GM12878 (cell line): ENCODE results near the gene EMILIN3. TPM values are rescaled to one million over a fixed set of nuclear protein-coding genes. Genes with fewer than 3 reads are reported as not detected.

Experiments used
- ATAC-seq: fragments of 200-7000 bp; cut with Tn5 transposase; 3 replicates; pipeline ENCODE4 v1.9.1; 2020; ENCODE audit warnings: mild to moderate bottlenecking, moderate library complexity
- BruUV-seq: library from RNA; stranded (reverse); fragments of 400-500 nt; replicated peaks from 2 replicates; lab custom pipeline; 2021; lab: Mats Ljungman, UMichigan
- CTCF ChIA-PET: fragments of 300-600 bp; sonication (Branson Sonifier 250); formaldehyde crosslinking; extraction: SDS; loops from one replicate; lab custom pipeline; 2021; ENCODE audit warnings: inconsistent platforms; lab: Yijun Ruan, JAX
- POLR2A ChIA-PET: fragments of 350-600 bp; formaldehyde crosslinking; extraction: SDS; loops from one replicate; lab custom pipeline; 2021; ENCODE audit warnings: inconsistent platforms; lab: Charles Lee
- RAD21 ChIA-PET: fragments of 300-600 bp; sonication (Branson Sonifier 250); formaldehyde crosslinking; loops from one replicate; lab custom pipeline; 2023; ENCODE audit warnings: antibody characterized with exemption; ENCODE audit not compliant: unreplicated experiment; lab: Charles Lee
- SMC1A ChIA-PET: fragments of 300-600 bp; sonication (Branson Sonifier 250); formaldehyde crosslinking; loops from one replicate; lab custom pipeline; 2023; ENCODE audit not compliant: unreplicated experiment, uncharacterized antibody; lab: Charles Lee
- DNase-seq: peaks from one replicate; pipeline ENCODE4 v3.0.0-alpha.2; 2011; ENCODE audit warnings: low read depth, low spot score
- FAIRE-seq: peaks from 3 replicates; lab custom pipeline; 2011; peaks lifted over from hg19 to GRCh38; lab: Jason Lieb, UNC
- H2AFZ ChIP-seq: 2 replicates; pipeline ENCODE4 v1.6.0; 2011; ENCODE audit warnings: low read depth, low read length, control low read depth; ENCODE audit not compliant: control insufficient read depth
- H3K27ac ChIP-seq: 2 replicates; pipeline ENCODE4 v1.5.1; 2011; ENCODE audit warnings: control low read depth; ENCODE audit not compliant: control insufficient read depth, insufficient read depth
- H3K27me3 ChIP-seq, 2 experiments: replicated peaks in 1 of 2; 2 replicates each; pipeline versions ENCODE4 v1.6.0 to v1.6.1; 2011; ENCODE audit warnings: low read length in 1 of 2; ENCODE audit not compliant: control insufficient read depth in 2 of 2, insufficient read depth in 2 of 2
- H3K36me3 ChIP-seq, 2 experiments: 2 replicates each; pipeline ENCODE4 v1.5.1; 2011; ENCODE audit warnings: low read length in 1 of 2; ENCODE audit not compliant: control insufficient read depth in 2 of 2, insufficient read depth in 2 of 2
- H3K4me1 ChIP-seq: 2 replicates; pipeline ENCODE4 v1.6.1; 2011; ENCODE audit warnings: mild to moderate bottlenecking, low read length, moderate library complexity, mixed read lengths; ENCODE audit not compliant: control insufficient read depth, insufficient read depth
- H3K4me2 ChIP-seq: 2 replicates; pipeline ENCODE4 v1.6.0; 2011; ENCODE audit warnings: control low read depth; ENCODE audit not compliant: control insufficient read depth, insufficient read depth
- H3K4me3 ChIP-seq: fragments of 200-600 bp; sonication (generic); 2 replicates; pipeline ENCODE4 v1.5.1; 2016
- H3K79me2 ChIP-seq: 2 replicates; pipeline ENCODE4 v1.6.0; 2011; ENCODE audit warnings: low read length; ENCODE audit not compliant: control insufficient read depth, insufficient read depth
- H3K9ac ChIP-seq: 2 replicates; pipeline ENCODE4 v1.8.0; 2011; ENCODE audit warnings: low read length, control low read depth, mixed read lengths; ENCODE audit not compliant: control insufficient read depth, insufficient read depth
- H3K9me3 ChIP-seq: replicated peaks from 3 replicates; pipeline ENCODE4 v1.5.1; 2011; ENCODE audit warnings: mild to moderate bottlenecking, low read length; ENCODE audit not compliant: control insufficient read depth, insufficient read depth
- H4K20me1 ChIP-seq: 2 replicates; pipeline ENCODE4 v1.6.0; 2011; ENCODE audit not compliant: control insufficient read depth, insufficient read depth
- FOXK2 ChIP-seq: fragments of 450-650 bp; IDR thresholded peaks from 2 replicates; pipeline ENCODE4 v1.6.1; 2017; ENCODE audit warnings: mild to moderate bottlenecking, moderate library complexity
- JUND ChIP-seq: IDR thresholded peaks from 2 replicates; pipeline ENCODE4 v1.6.1; 2012; ENCODE audit warnings: low read depth, mild to moderate bottlenecking, low read length, improper control_type of control experiment, moderate library complexity
- MTA3 ChIP-seq: IDR thresholded peaks from 2 replicates; pipeline ENCODE4 v1.6.1; 2012; ENCODE audit warnings: low read length, inconsistent platforms, borderline replicate concordance
- NFIC ChIP-seq: IDR thresholded peaks from 2 replicates; pipeline ENCODE4 v1.6.1; 2012; ENCODE audit warnings: low read depth, mild to moderate bottlenecking, inconsistent platforms, low read length, moderate library complexity
- PAX5 ChIP-seq: IDR thresholded peaks from 2 replicates; pipeline ENCODE4 v1.6.1; 2011; ENCODE audit warnings: low read depth, low read length, borderline replicate concordance
- RAD21 ChIP-seq: IDR thresholded peaks from 2 replicates; pipeline ENCODE4 v1.6.1; 2011; ENCODE audit warnings: mild to moderate bottlenecking, low read depth, low read length, moderate library complexity; ENCODE audit not compliant: insufficient read depth
- SMAD5 ChIP-seq: IDR thresholded peaks from 2 replicates; pipeline ENCODE4 v1.6.1; 2016; ENCODE audit warnings: antibody characterized with exemption, low read depth
- SREBF2 ChIP-seq: IDR thresholded peaks from 2 replicates; pipeline ENCODE4 v1.6.1; 2012; ENCODE audit warnings: mild to moderate bottlenecking, low read length
- ZBTB4 ChIP-seq: fragments of 450-650 bp; formaldehyde crosslinking; IDR thresholded peaks from 2 replicates; pipeline ENCODE4 v1.4.0; 2022; ENCODE audit warnings: mild to moderate bottlenecking, moderate library complexity
- ZNF622 ChIP-seq: fragments of 450-650 bp; IDR thresholded peaks from 2 replicates; pipeline ENCODE4 v1.6.1; 2017; ENCODE audit warnings: mild to moderate bottlenecking, inconsistent platforms
- WGBS: methylation state at CpG from one replicate; pipeline ENCODE4 v1.1.6; 2016; ENCODE audit warnings: low lambda C conversion rate; ENCODE audit not compliant: insufficient replicate concordance, insufficient coverage; ENCODE audit errors: missing lambda C conversion rate; 5-methylcytosine and 5-hydroxymethylcytosine counted together
- in situ Hi-C: fragments of 300-500 bp; cut with MboI; formaldehyde crosslinking; loops from 9 replicates; pipeline ENCODE4 v1.14.3; 2018; ENCODE audit warnings: mixed read lengths
- intact Hi-C: fragments of 100-400 bp; cut with micrococcal nuclease; formaldehyde crosslinking; loops from one replicate; pipeline ENCODE4 v1.14.2; 2022; ENCODE audit not compliant: unreplicated experiment
- polyA plus RNA-seq, 11 experiments: library from polyadenylated mRNA; depleted of rRNA in 4 of 11; unstranded in 6 of 11; stranded (reverse) in 5 of 11; fragments of >200 nt; fragmentation: Nextera tagmentation in 4 of 11; fragmentation: Illumina TruSeq in 1 of 11; extraction: Ambion mirVana in 4 of 11; extraction: Trizol in 1 of 11; gene quantifications; 1 replicate in 1 of 11; 2 replicates in 10 of 11; pipeline versions ENCODE4 v1.2.1 to v1.2.3, GENCODE V29; 2011 to 2016; ENCODE audit warnings: inconsistent platforms in 2 of 11, missing spikeins in 2 of 11, low read depth in 1 of 11
- total RNA-seq, 4 experiments: library from RNA; depleted of rRNA in 3 of 4; stranded (reverse); fragments of >200 nt in 3 of 4; fragmentation: Illumina TruSeq in 1 of 4; extraction: Trizol in 1 of 4; gene quantifications; 2 replicates each; pipeline versions ENCODE4 v1.2.1 to v1.2.3, GENCODE V29; 2013 to 2021
- TF ChIP-seq, protein P1 (sequence below): fragments of 450-650 bp; IDR thresholded peaks from 2 replicates; pipeline ENCODE4 v1.6.1; 2016; ENCODE audit warnings: mild to moderate bottlenecking

EMILIN3 gene
- total and polyA plus RNA-seq, 10 of the 15 experiments (the other 5 are each of a cell fraction or from before 2014, with no cell fraction given), result not detected

GRCh38 chr20:41376349-41376748 is 9.7 kb upstream of the EMILIN3 start (continued):
- TF ChIP-seq ZBTB4 (CRISPR knock-in tag), result no peak
- TF ChIP-seq, protein P1, sequence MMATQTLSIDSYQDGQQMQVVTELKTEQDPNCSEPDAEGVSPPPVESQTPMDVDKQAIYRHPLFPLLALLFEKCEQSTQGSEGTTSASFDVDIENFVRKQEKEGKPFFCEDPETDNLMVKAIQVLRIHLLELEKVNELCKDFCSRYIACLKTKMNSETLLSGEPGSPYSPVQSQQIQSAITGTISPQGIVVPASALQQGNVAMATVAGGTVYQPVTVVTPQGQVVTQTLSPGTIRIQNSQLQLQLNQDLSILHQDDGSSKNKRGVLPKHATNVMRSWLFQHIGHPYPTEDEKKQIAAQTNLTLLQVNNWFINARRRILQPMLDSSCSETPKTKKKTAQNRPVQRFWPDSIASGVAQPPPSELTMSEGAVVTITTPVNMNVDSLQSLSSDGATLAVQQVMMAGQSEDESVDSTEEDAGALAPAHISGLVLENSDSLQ, result no peak
- TF ChIP-seq MTA3, result no peak
- TF ChIP-seq, all 136 proteins: peak for 0

DNA sequence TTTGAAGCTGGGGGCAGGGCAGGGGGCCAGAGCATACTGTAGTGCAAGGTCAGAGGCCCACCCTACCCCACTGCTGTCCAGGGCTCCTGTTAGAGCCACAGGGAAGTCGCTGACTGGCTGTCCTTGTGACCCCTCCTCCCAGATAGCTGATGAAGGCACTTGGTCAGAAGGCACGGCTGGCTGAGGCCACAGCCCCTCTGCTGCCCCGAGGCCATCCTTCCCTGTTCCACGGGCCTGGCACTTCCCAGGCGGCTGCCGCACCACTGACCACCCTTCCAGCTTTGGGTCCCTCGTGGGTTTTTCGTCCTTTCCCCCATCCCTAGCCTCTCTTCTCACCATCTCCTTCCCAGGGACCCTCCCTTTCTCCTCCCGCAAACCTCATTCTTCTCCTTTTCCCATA is 9.2 kb upstream of the EMILIN3 start:
- H3K4me3 ChIP-seq, result no peak overlapping the region
- in situ Hi-C loops (no loop called here), intact Hi-C loops (no loop called here)
- H2AFZ ChIP-seq, result no peak overlapping the region
- H3K27ac ChIP-seq, result no peak overlapping the region
- RAD21 ChIA-PET, result no interaction called here
- WGBS, result 27% methylated on average over 9 of the region's 9 CpGs
- H3K4me2 ChIP-seq, result no peak overlapping the region
- H3K4me1 ChIP-seq, result no peaks in the 10 kb centered on the region
- CTCF ChIA-PET, result interaction anchor here (0.7 kb wide), 1 partner anchor 325 kb away, joined by 3 read pairs; no protein-coding TSS in a partner anchor
- SMC1A ChIA-PET, result no interaction called here
- H3K36me3 ChIP-seq, result no peaks in the 10 kb centered on the region
- 0 out of 4 replicates have a peak, but pooled peaks cover 0 to 1% of the 10 kb centered on the region in 2 experiments for H3K27me3 ChIP-seq
- H3K79me2 ChIP-seq, result no peaks in the 10 kb centered on the region
- no peak for DNase-seq
- H3K9me3 ChIP-seq, result no peaks in the 10 kb centered on the region
- no peaks in the 10 kb centered on the region for H4K20me1 ChIP-seq
- no TSS peak for BruUV-seq
- no peak for FAIRE-seq
- no peak overlapping the region for H3K9ac ChIP-seq
- ATAC-seq, result no peak
- POLR2A ChIA-PET, result interaction anchor here (0.7 kb wide), 1 partner anchor 413 kb away, joined by 7 read pairs; no protein-coding TSS in a partner anchor
- TF ChIP-seq ZNF622 (no peak), SREBF2 (no peak), FOXK2 (no peak), SMAD5 (no peak), PAX5 (no peak), RAD21 (no peak), NFIC (no peak), JUND (no peak)
